Gastroesophageal sphincter (tissue), 4 donors: ENCODE data around the gene DZIP1. TPM values are rescaled to one million over a fixed set of nuclear protein-coding genes. Genes with fewer than 3 reads are reported as not detected.
"Not testable (repeated sequence)": the region's sequence is repeated elsewhere in the genome, so short reads cannot be mapped to it uniquely, and the experiment has no call there.

Experiments used
- ATAC-seq: fragments of 150-250 bp; one replicate; pipeline ENCODE4 v1.9.1; 2016; ENCODE audit warnings: mild to moderate bottlenecking, moderate library complexity
- H3K27ac ChIP-seq, 4 donors: fragments of 200-600 bp; sonication (generic) in 3 of 4; 1 replicate in 3 of 4; 2 replicates in 1 of 4; pipeline ENCODE4 v1.5.1; 2016 to 2019
- H3K27me3 ChIP-seq: fragments of 200-600 bp; sonication (generic); one replicate; pipeline ENCODE4 v1.5.1; 2019
- H3K36me3 ChIP-seq, 2 donors: fragments of 200-600 bp; sonication (generic); one replicate each; pipeline ENCODE4 v1.5.1; 2019; ENCODE audit warnings: control low read depth in 1 of 2
- H3K4me1 ChIP-seq, 3 donors: fragments of 200-600 bp; sonication (generic); 1 replicate in 2 of 3; 2 replicates in 1 of 3; pipeline ENCODE4 v1.5.1; 2016 to 2019; ENCODE audit warnings: control low read depth in 2 of 3
- H3K4me3 ChIP-seq, 2 donors: fragments of 200-600 bp; sonication (generic); one replicate each; pipeline ENCODE4 v1.5.1; 2019; ENCODE audit warnings: mild to moderate bottlenecking in 1 of 2, moderate library complexity in 1 of 2
- H3K9me3 ChIP-seq, 3 donors: fragments of 200-600 bp; sonication (generic); one replicate each; pipeline ENCODE4 v1.5.1; 2017 to 2019; ENCODE audit warnings: control low read depth in 2 of 3
- EP300 ChIP-seq: sonication (generic); formaldehyde crosslinking; IDR thresholded peaks from one replicate; pipeline ENCODE4 v1.6.1; 2017; ENCODE audit warnings: antibody characterized with exemption, mild to moderate bottlenecking
- POLR2A ChIP-seq, 2 donors: fragments of 450-650 bp; IDR thresholded peaks; one replicate each; pipeline ENCODE4 v1.6.1; 2017; ENCODE audit warnings: antibody characterized with exemption in 2 of 2, mild to moderate bottlenecking in 2 of 2, moderate library complexity in 1 of 2
- POLR2AphosphoS5 ChIP-seq: sonication (generic); formaldehyde crosslinking; IDR thresholded peaks from one replicate; pipeline ENCODE4 v1.6.1; 2017; ENCODE audit warnings: antibody characterized with exemption
- WGBS, 2 donors: methylation state at CpG; one replicate each; pipeline ENCODE4 v1.1.5; 2018; ENCODE audit warnings: low coverage in 1 of 2; 5-methylcytosine and 5-hydroxymethylcytosine counted together
- total RNA-seq, 4 donors: library from RNA; depleted of rRNA; stranded (reverse); fragments of >200 nt; gene quantifications; one replicate each; pipeline ENCODE4 v1.1.0, GENCODE V29; 2016
- TF ChIP-seq, protein P1 (sequence below), 4 experiments: fragments of 200-600 bp in 2 of 4; fragments of 450-650 bp in 2 of 4; sonication (generic) in 1 of 4; IDR thresholded peaks; one replicate each; pipeline ENCODE4 v1.5.1; 2017 to 2019; ENCODE audit warnings: antibody characterized with exemption in 4 of 4, mild to moderate bottlenecking in 2 of 4, moderate library complexity in 2 of 4

DZIP1 gene
- total RNA-seq, 4 donors from 2014 or later, result 17.7 to 39.1 (median 28.6) TPM

DNA sequence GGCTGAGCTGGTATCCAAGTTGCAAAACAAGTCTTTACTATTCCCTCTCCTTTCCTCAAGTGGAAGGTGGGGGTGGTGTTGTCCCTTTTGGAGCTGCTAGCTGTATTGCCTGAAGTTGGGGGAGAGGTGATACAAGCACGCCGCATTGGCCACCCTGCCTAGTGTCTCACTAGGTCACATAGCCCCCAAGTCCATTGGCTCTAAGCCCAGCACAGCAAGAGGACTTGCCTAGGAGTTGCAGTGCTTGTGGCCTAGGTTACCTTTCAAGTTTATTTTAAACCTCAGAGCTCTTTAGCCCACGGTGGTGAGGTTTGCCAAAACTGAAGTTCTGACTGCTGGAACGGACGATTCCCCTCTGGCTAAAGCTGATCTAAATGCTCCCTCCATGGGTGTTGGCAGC lies 27.1 kb upstream of the DZIP1 start:
- Histone ChIP-seq H3K9me3 (peaks cover 0 to 48% (median 0%) of the 10 kb centered on the region in 3 donors), H3K36me3 (no peaks in the 10 kb centered on the region), H3K27me3 (no peaks in the 10 kb centered on the region), H3K4me1 (peaks cover 0 to 19% (median 4%) of the 10 kb centered on the region in 3 donors), H3K4me3 (no peak overlapping the region), H3K27ac (no peak overlapping the region)
- ATAC-seq, result no peak
- WGBS, 2 donors, result 92% methylated on average over 2 of the region's 5 CpGs; no CpG with 5 or more reads in 1 of the 2 donors
- TF ChIP-seq, protein P1, sequence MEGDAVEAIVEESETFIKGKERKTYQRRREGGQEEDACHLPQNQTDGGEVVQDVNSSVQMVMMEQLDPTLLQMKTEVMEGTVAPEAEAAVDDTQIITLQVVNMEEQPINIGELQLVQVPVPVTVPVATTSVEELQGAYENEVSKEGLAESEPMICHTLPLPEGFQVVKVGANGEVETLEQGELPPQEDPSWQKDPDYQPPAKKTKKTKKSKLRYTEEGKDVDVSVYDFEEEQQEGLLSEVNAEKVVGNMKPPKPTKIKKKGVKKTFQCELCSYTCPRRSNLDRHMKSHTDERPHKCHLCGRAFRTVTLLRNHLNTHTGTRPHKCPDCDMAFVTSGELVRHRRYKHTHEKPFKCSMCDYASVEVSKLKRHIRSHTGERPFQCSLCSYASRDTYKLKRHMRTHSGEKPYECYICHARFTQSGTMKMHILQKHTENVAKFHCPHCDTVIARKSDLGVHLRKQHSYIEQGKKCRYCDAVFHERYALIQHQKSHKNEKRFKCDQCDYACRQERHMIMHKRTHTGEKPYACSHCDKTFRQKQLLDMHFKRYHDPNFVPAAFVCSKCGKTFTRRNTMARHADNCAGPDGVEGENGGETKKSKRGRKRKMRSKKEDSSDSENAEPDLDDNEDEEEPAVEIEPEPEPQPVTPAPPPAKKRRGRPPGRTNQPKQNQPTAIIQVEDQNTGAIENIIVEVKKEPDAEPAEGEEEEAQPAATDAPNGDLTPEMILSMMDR (IDR thresholded peaks at IDR 0.05), result no peak
- TF ChIP-seq POLR2AphosphoS5, result no peak
- no peak for TF ChIP-seq EP300
- no peak for TF ChIP-seq POLR2A (IDR thresholded peaks at IDR 0.05)

DNA sequence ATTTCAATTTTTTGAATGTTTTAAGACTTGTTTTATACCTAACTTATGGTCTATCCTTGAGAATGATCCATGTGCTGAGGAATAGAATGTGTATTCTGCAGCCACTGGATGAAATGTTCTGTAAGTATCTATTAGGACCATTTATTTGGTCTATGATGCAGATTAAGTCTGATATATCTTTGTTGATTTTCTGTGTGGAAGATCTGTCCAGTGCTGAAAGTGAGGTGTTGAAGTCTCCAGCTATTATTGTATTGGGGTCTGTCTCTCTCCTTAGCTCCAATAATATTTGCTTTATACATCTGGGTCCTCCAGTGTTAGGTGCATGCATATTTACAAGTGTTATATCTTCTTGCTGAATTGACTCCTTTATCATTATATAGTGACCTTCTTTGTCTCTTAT lies 22.7 kb upstream of the DZIP1 start:
- peaks cover 0 to 73% (median 0%) of the 10 kb centered on the region in 3 donors for H3K9me3 ChIP-seq
- ATAC-seq, H3K27me3 ChIP-seq, H3K27ac ChIP-seq, H3K36me3 ChIP-seq, H3K4me1 ChIP-seq, H3K4me3 ChIP-seq: not testable (repeated sequence)

DNA sequence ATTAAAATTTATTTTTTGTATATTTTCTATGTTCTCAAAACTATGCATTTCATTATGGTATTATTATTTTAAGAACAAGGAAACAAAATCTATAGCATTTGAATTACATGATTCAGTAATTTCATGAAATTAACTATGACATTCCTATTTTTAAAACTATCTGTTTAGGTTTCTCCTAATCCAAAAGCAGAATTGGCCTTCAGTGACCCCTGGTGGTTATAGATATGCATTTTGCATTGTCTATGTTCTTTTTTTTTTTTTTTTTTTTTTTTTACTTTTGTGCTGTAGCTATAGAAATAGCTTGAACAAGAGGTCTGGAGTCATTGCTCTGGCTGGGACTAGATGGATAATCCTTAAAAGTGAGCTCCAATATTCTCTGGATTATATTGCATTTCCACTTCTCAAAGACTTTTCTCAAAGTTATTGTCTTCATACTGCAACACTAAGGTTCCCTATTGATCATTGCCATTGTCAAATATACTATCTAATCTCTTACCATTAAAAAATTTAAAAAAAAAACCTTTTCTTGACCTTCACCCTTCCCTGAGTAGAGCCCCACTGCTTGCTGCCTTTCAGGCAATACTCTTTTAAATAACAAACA lies 16.6 kb upstream of the DZIP1 start:
- H3K4me3 ChIP-seq, result no peak overlapping the region
- ATAC-seq, result no peak
- no peak for TF ChIP-seq EP300
- TF ChIP-seq, protein P1 (IDR thresholded peaks at IDR 0.05), result peak in 3 of 4 experiments; percentile 23 to 47 (median 30)

DNA sequence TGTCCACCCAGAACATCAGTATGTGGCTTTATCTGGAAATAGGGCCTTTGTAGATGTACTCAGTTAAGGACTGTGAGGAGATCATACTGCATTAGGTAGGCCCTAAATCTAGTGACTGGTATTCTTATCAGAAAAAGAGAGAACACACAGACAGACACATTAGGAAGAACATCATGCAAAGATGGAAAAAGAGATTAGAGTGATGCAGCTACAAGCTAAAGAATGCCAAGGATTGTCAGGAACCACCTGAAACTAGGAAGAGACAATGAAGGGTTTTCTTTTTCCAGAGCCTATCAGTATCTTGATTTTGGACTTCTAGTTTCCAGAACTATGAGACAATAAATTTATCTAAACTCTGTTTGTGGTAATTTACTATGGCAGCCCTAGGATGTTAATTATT lies 15.0 kb upstream of the DZIP1 start:
- H3K4me1 ChIP-seq, result no peaks in the 10 kb centered on the region
- H3K27me3 ChIP-seq, result peaks cover 16% of the 10 kb centered on the region
- H3K27ac ChIP-seq, result no peak overlapping the region
- H3K4me3 ChIP-seq, result no peak overlapping the region
- TF ChIP-seq POLR2AphosphoS5, result no peak
- no peak for TF ChIP-seq EP300
- TF ChIP-seq, protein P1 (IDR thresholded peaks at IDR 0.05), result no peak
- TF ChIP-seq POLR2A (IDR thresholded peaks at IDR 0.05), result no peak
- H3K36me3 ChIP-seq, result no peaks in the 10 kb centered on the region
- ATAC-seq, result no peak
- H3K9me3 ChIP-seq, result peaks cover 0 to 7% (median 0%) of the 10 kb centered on the region in 3 donors

More for the DNA sequence above, 16.6 kb upstream of the DZIP1 start:
- Histone ChIP-seq H3K36me3 (no peaks in the 10 kb centered on the region), H3K27ac (no peak overlapping the region), H3K4me1 (no peaks in the 10 kb centered on the region), H3K27me3 (peaks cover 16% of the 10 kb centered on the region), H3K9me3 (peaks cover 0 to 22% (median 0%) of the 10 kb centered on the region in 3 donors)

DNA sequence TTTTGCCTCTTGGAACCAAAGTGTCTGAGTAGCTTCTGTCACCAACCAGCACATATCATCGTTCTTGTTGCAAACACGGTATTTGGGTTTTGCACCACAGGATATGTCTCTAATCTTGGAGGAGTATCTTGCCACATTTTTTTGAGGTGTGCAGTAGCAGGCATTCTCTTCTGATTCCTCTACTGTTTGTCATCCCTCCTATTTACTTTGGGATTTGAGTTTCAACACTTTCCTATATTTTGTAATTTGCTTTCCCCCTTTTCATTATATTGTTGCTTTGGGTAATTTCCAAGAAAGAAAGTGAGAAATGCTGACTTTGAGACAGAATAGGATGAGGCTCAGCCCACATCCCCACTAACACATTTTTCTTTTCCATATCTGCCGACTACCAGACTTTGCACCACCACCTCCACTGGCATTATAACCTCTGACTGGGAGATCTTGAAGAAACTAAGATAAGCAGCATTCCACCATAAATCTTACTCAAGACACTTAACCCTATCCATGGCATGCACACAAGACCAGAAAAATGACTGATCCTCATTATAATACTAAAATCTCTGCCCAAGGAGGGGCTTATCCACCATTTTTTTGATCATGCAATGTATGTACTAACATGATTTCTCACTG lies 12.0 kb upstream of the DZIP1 start:
- Histone ChIP-seq H3K27me3 (peaks cover 16% of the 10 kb centered on the region), H3K4me1 (no peaks in the 10 kb centered on the region)
- TF ChIP-seq EP300 (no peak), POLR2AphosphoS5 (no peak), POLR2A (IDR thresholded peaks at IDR 0.05) (no peak)
- TF ChIP-seq, protein P1 (IDR thresholded peaks at IDR 0.05), result no peak

More for the DNA sequence above, 12.0 kb upstream of the DZIP1 start:
- no peak for ATAC-seq
- WGBS, 2 donors, result 60 to 67% methylated on average over 3 of the region's 3 CpGs
- Histone ChIP-seq H3K27ac (no peak overlapping the region), H3K9me3 (peaks cover 0 to 3% (median 0%) of the 10 kb centered on the region in 3 donors), H3K36me3 (no peaks in the 10 kb centered on the region), H3K4me3 (no peak overlapping the region)
